GM11168 (cell line): Measurements from ENCODE around the gene TSEN2.

Experiments used
- in situ Hi-C: fragments of 300-500 bp; cut with MboI; formaldehyde crosslinking; loops from one replicate; pipeline ENCODE4 v1.12.0; 2022; ENCODE audit warnings: low sequenced_read_pairs; ENCODE audit not compliant: unreplicated experiment

The TSEN2 gene

DNA sequence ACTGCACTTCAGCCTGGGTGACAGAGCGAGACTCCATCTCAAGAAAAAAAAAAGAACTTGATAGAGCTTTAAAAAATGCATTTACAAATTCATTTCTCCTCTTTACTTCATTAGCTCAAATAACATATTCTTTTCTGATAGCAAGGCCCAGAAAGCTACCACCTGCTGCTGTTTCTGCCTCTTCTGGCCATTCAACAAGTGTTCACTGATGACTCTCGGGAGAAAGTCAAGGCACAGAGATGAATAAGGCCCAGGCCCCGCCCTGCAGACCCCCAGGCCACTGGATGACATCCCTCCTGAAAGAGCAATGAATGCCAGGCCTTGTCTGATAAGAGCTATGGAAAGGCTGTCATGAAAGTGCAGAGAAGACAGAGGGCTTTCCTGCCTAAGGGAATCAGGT, 13.6 kb upstream of the TSEN2 start:
- in situ Hi-C loops, result no loop called here

- in situ Hi-C loops, result no loop called here
Observed at GRCh38 chr3:12471241-12471640, 13.0 kb upstream of the TSEN2 start.

DNA sequence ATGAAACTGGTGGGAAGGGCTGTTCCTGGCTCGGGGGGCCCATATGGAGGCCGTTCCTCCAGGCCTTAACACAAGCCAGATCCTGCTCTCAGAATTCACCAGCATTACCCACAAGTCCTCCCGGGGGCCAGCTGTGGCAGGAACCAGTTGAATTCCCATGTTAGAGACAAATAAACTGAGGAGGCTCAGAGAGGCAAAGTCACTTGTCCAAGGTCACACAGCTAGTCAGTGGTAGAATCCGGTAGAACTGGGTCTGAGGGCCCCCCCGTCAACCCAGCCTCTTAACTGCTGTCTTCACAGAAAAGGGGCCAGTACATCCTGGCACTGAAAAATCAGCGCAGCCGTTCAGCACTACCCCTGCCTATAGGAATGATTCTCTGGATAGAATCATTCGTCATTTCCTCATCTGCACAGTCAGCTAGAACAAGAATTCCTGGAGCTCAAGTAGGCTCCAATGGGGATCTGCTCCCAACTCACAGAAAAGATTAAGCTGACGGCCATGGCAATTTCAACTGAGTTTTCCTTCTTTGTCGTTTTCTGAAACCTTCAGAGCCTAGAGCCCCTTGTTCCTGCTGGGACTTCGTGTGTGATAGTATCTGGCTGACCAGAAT, 12.2 kb upstream of the TSEN2 start:
- in situ Hi-C loops, result no loop called here

- in situ Hi-C loops, result no loop called here
Observed at GRCh38 chr3:12472796-12473195, 11.5 kb upstream of the TSEN2 start.

- in situ Hi-C loops, result no loop called here
Observed at GRCh38 chr3:12473511-12473910, 10.8 kb upstream of the TSEN2 start.

- in situ Hi-C loops, result loop anchor here (5.0 kb wide), 1 partner anchor 344 kb away; no protein-coding TSS in a partner anchor
Observed at GRCh38 chr3:12476238-12476897, 7.9 kb upstream of the TSEN2 start.

DNA sequence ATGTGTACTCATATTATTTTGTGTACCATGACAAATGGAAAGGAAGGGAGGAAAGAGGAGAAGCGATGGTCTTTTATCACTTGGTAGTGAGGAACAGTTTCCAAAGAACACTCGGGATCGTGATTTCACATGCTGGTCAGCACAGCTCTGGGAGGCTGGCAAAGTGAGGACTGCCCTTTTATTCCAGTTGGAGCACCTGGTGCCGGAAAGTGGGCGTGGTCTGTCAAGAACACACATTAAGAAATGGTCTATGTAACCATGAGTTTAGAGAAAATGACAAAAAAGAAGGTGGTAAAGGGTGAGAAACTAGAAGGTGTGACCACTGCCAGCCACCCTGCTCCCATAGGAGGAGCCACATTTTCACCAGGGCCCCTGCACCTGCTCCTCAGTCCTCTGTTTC, 7.0 kb upstream of the TSEN2 start:
- in situ Hi-C loops, result loop anchor here (5.0 kb wide), 1 partner anchor 345 kb away; no protein-coding TSS in a partner anchor

GRCh38 chr3:12478326-12478725, 6.0 kb upstream of the TSEN2 start:
- in situ Hi-C loops, result loop anchor here (5.0 kb wide), 1 partner anchor 346 kb away; no protein-coding TSS in a partner anchor

- in situ Hi-C loops, result loop anchor here (5.0 kb wide), 1 partner anchor 347 kb away; no protein-coding TSS in a partner anchor
Observed at GRCh38 chr3:12479198-12479597, 5.1 kb upstream of the TSEN2 start.

DNA sequence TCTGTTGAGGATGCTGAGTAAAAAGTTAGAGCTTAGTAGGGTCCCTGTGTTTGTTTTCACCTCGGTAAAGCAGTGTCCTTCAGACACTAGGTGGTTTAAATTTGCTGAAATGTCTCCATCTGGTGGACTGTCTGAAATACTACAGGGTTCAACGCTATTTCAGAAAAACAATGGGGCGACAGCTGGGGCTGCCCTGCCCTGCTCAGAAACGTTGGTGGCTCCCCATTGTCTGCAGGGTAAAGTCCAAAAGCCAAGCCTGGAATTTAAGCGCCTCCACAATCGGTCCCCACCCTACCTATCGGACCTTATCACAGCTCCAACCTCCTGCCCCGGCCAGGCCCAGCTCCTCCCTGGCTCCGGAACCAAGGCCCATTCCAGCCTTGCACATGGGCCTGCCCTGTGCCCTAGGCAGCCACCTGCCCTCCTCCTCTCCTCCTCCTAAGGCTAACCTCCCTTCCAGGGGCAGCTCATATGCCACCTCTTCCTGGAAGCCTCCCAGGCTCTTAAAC, 4.3 kb upstream of the TSEN2 start:
- in situ Hi-C loops, result loop anchor here (5.0 kb wide), 1 partner anchor 348 kb away; no protein-coding TSS in a partner anchor

- in situ Hi-C loops, result no loop called here
Observed at GRCh38 chr3:12483410-12483809, 870 bp upstream of the TSEN2 start.

DNA sequence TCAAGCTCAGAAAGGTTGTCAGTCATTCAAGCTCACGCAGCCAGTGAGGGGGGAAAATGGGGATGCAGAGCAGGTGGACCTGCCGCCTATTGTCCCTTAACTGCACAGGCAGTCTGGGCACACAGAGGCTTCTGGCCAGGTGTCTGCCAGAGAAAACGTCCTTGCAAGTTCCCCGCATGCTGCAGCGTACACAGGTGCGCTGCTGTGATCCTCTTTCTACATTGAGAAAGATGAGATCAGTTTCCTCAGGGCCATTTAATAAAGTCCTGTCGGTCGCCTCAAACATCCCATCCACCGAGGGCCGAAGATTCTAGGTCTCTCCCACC, 445 bp upstream of the TSEN2 start:
- in situ Hi-C loops, result no loop called here

DNA sequence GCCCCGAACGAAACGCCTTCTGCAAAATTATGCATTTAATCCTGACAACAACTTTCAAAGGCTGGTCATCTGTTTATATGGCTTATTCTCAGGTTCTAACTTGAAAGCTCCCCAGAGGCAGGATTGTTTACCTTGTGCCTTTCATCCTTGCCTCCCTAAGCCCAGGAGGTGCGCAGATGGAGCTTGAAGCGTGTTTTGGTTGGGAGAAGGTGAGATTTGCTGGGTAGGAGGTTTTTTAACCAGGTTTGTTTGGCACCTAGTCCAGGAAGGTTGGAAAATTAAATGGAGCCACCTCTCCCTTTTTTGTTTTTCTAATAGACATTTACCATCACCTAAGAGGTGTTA, 675 bp downstream of the TSEN2 start:
- in situ Hi-C loops, result no loop called here

GRCh38 chr3:12486001-12486400, 1.7 kb downstream of the TSEN2 start:
- in situ Hi-C loops, result no loop called here

GRCh38 chr3:12486916-12487315, 2.6 kb downstream of the TSEN2 start:
- in situ Hi-C loops, result no loop called here

DNA sequence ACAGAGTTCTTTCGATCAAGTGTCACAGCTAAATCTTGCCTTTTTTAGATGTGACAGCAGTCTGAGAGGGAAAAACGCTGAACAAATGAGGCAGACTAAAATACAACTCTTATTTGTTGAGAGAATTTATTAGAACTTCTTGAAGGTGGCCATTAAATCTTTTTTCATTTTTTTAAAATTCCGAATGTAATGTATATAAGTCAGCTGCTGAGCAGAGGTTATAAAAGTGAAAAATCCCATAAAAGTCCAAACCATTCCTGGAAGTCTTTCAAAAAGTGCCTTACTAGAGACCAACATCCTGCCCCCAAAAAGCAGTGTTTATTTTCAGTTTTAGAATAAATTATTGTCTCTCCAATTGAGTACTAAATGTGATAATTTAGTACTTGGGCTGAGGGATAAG, 3.1 kb downstream of the TSEN2 start:
- in situ Hi-C loops, result no loop called here

DNA sequence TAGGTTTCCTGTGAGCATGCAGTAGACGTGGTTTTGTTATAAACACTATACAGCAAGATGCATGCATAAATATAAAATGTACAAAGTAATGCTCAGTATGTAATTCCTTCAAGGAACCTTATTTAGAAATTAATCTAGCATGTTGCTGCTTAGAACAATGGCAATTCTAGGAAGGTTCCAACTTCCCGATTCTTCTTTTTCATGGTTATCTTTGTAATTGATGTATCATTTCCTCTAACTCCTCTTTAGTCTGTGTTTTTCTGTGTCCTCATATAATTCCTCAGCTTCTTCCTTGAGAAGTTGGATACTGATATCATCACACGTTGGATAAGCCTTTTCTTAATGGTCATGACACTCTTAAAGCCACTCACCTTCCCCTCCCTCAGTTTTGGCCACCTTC, 3.5 kb downstream of the TSEN2 start:
- in situ Hi-C loops, result no loop called here

- in situ Hi-C loops, result no loop called here
Observed at GRCh38 chr3:12489368-12489767, 5.1 kb downstream of the TSEN2 start.

DNA sequence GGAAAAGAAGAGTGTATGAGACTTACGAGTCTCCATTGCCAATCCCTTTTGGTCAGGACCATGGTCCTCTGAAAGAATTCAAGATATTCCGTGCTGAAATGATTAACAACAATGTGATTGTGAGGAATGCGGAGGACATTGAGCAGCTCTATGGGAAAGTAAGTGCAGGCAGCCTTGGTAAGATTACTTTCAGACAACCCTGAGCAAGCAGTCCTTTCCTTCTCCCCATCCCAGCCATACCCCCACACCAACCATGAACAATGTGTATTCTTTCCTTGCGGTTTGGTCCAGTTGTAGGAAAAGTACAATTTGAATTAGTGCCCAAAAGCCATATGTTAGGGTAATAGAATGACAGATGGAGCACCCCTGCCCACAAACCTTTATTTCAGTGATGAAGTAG, 5.6 kb downstream of the TSEN2 start:
- in situ Hi-C loops, result no loop called here

GRCh38 chr3:12490547-12490946, 6.3 kb downstream of the TSEN2 start:
- in situ Hi-C loops, result no loop called here

DNA sequence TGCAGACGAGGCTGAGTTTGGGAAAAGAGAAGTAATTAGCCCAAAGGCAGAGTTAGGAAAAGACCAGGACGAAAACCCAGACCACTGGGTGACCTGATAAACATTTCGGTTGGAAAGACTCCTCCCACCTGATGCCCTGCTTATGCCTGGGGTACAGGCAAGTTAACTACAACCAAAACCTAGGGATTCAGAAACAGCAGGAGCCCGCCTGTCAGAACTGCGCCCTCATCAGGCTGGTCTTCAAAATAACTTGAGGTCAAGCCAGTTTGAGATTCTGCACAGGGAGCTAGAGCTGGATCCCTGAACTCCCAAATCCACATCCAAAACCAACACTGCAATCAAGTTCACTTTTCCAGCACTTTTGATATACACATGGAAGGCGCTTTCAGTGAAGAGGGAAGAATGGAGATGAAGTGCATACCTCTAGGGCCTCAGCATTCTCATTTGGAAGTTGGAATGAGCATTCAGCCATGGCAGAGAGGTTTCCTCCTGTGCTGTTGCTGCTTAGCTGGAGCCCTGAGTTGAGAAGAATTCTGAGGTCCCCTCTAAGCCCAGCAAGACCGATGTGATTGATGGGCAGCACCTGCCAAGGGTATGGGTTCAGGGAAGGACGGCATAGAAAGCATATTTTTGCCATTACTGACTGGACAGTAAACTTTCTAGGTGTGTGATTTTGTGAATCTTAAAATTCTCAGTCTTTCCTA, 11.6 kb downstream of the TSEN2 start:
- in situ Hi-C loops, result no loop called here

DNA sequence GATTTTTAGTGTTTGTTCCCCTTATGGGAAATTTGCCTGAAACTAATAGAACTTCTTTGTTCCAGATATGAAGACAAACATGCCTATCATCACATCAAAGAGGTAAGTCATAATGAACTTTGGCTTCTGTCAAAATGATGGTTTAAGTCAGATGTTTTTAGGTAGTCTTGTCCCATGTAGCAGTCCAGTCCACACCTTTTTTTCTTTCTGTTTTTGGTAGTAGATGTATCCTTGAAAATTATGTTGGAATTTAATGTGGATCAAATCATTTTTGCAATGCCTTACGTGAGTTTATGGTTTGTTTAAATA, 12.1 kb downstream of the TSEN2 start:
- in situ Hi-C loops, result no loop called here
